Effector memory CD4-positive, alpha-beta T cell (primary cell): ENCODE data around the gene UBE2Z.
"Not testable (repeated sequence)": the region's sequence is repeated elsewhere in the genome, so short reads cannot be mapped to it uniquely, and the experiment has no call there.

Source experiments
- DNase-seq, 3 donors: peaks; one replicate each; pipeline ENCODE4 v3.0.0-alpha.2; 2020
- H3K27ac ChIP-seq: 2 replicates; pipeline ENCODE4 v1.7.0; 2013; ENCODE audit warnings: mild to moderate bottlenecking, low read length, moderate library complexity; ENCODE audit not compliant: insufficient read depth, poor library complexity, severe bottlenecking
- H3K27me3 ChIP-seq: replicated peaks from 2 replicates; pipeline ENCODE4 v1.7.0; 2013; ENCODE audit warnings: mild to moderate bottlenecking, low read length; ENCODE audit not compliant: insufficient read depth, control insufficient read depth, poor library complexity, severe bottlenecking
- H3K36me3 ChIP-seq: 2 replicates; pipeline ENCODE4 v1.7.0; 2013; ENCODE audit warnings: mild to moderate bottlenecking, low read length, moderate library complexity; ENCODE audit not compliant: control insufficient read depth, insufficient read depth
- H3K4me1 ChIP-seq: 2 replicates; pipeline ENCODE4 v1.7.0; 2013; ENCODE audit warnings: low read length, mild to moderate bottlenecking; ENCODE audit not compliant: control insufficient read depth, insufficient read depth, poor library complexity, severe bottlenecking
- H3K4me3 ChIP-seq: 2 replicates; pipeline ENCODE4 v1.7.0; 2013; ENCODE audit warnings: low read length, low read depth, mild to moderate bottlenecking; ENCODE audit not compliant: insufficient read depth, poor library complexity, severe bottlenecking
- H3K9me3 ChIP-seq: 2 replicates; pipeline ENCODE4 v1.7.0; 2013; ENCODE audit warnings: mild to moderate bottlenecking, low read length, moderate library complexity; ENCODE audit not compliant: control insufficient read depth
- total RNA-seq, 3 donors: gene quantifications; one replicate each; lab custom pipeline; 2026; lab: John Stamatoyannopoulos, UW

Gene UBE2Z
- 50.7 to 73.4 (median 51.0) reads per million in 3 donors for total RNA-seq

- no peaks in the 10 kb centered on the region for H3K9me3 ChIP-seq
- H3K27ac ChIP-seq = peak within 1 kb of the TSS; percentile 87
- peak; percentile 77 to 84 (median 80) for DNase-seq
- H3K4me3 ChIP-seq = peak within 1 kb of the TSS; percentile 76
- H3K4me1 ChIP-seq = peaks cover 28% of the 10 kb centered on the region
- peaks cover 22% of the 10 kb centered on the region for H3K36me3 ChIP-seq
- no peaks in the 10 kb centered on the region for H3K27me3 ChIP-seq
These were observed at the start of gene UBE2Z for GRCh38 chr17:48908047-48908843. Gene UBE2Z, plus strand, starts transcription at chr17:48908407. Its CDS starts 97 bp downstream, at chr17:48908504.

- Histone ChIP-seq H3K4me3 (no peak overlapping the region), H3K36me3 (peaks cover 45% of the 10 kb centered on the region), H3K9me3 (no peaks in the 10 kb centered on the region), H3K4me1 (no peaks in the 10 kb centered on the region), H3K27ac (no peak overlapping the region), H3K27me3 (no peaks in the 10 kb centered on the region)
- DNase-seq = no peak
These were observed 48.2 kb upstream of the UBE2Z start for GRCh38 chr17:48860034-48860433.

DNA sequence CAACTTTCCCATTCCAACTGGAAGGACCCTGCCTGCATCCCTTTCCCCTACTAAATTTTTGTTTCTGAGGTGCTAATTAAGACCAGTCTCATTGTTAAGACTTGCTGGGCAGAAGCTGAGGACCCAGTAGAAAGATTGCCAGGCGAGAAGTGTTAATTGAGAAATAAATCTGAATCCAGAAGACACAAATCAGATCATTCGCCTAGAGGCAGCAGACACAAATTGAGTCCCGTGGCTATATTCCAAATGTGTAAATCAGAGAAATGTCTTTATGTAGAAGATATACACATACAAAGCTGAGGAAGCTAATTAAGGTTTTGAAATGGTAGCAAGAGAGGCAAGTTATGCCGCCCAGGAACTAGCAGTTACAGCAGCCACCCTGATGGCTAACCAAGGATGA lies 47.8 kb upstream of the UBE2Z start:
- DNase-seq = no peak
- Histone ChIP-seq H3K27ac (no peak overlapping the region), H3K27me3 (no peaks in the 10 kb centered on the region), H3K9me3 (no peaks in the 10 kb centered on the region), H3K4me1 (no peaks in the 10 kb centered on the region), H3K4me3 (no peak overlapping the region), H3K36me3 (peaks cover 43% of the 10 kb centered on the region)

GRCh38 chr17:48868916-48869500 lies 39.2 kb upstream of the UBE2Z start:
- Histone ChIP-seq H3K27ac (no peak overlapping the region), H3K4me3 (no peak overlapping the region), H3K9me3 (no peaks in the 10 kb centered on the region), H3K27me3 (no peaks in the 10 kb centered on the region), H3K36me3 (peaks cover 14% of the 10 kb centered on the region), H3K4me1 (no peaks in the 10 kb centered on the region)
- no peak for DNase-seq

DNA sequence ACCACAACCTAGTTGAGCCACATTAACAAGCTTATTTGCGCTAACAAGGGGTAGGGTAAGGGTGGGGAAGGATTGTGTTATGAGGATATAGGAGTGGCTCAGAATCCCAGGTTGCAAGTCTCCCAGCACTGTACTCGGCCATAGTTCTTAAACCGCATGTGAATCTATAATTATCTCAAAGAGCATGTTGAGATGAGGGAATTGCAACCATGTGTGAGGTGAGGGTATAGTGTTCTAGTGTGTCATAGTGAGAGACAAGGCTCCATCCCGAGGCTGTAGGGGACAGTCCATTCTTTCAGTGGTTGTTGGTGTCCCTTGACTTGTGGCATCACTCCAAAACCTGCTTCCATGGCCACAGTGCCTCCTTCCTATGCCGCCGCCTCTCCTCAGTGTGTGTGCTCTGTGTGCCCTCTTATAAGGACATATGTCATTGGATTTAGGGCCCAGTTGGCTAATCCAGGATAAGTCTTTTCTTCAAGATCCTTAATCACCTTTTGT lies 38.3 kb upstream of the UBE2Z start:
- H3K36me3 ChIP-seq = peaks cover 6% of the 10 kb centered on the region
- H3K9me3 ChIP-seq = no peaks in the 10 kb centered on the region
- DNase-seq = no peak
- H3K4me1 ChIP-seq = no peaks in the 10 kb centered on the region
- no peak overlapping the region for H3K27ac ChIP-seq
- H3K27me3 ChIP-seq = no peaks in the 10 kb centered on the region
- H3K4me3 ChIP-seq = no peak overlapping the region

DNA sequence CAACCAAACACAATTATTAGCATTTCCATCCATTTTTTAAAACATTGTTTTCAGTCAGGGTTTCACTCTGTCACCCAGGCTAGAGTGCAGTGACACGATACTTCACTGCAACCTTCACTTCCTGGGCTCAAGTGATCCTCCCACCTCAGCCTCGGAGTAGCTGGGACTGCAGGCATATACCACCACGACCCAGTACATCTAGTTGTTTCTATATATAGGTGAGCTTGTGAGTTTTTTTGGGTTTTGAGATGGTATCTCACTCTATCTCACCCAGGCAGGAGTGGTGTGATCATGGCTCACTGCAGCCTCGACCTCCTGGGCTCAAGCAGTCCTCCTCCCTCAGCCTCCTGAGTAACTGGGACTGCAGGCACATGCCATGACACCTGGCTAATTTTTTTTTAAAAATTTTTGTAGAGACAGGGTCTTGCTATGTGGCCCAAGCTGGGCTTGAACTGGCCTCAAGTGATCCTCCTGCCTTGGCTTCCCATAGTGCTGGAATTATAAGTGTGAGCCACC lies 37.1 kb upstream of the UBE2Z start:
- Histone ChIP-seq H3K4me3 (no peak overlapping the region), H3K27me3 (no peaks in the 10 kb centered on the region), H3K27ac (no peak overlapping the region), H3K9me3 (no peaks in the 10 kb centered on the region), H3K36me3 (no peaks in the 10 kb centered on the region), H3K4me1 (no peaks in the 10 kb centered on the region)
- no peak for DNase-seq

- Histone ChIP-seq H3K27me3 (no peaks in the 10 kb centered on the region), H3K4me3 (no peak overlapping the region), H3K27ac (no peak overlapping the region), H3K4me1 (no peaks in the 10 kb centered on the region), H3K36me3 (no peaks in the 10 kb centered on the region), H3K9me3 (no peaks in the 10 kb centered on the region)
- DNase-seq = no peak
These were observed 36.5 kb upstream of the UBE2Z start for GRCh38 chr17:48871551-48872351.

DNA sequence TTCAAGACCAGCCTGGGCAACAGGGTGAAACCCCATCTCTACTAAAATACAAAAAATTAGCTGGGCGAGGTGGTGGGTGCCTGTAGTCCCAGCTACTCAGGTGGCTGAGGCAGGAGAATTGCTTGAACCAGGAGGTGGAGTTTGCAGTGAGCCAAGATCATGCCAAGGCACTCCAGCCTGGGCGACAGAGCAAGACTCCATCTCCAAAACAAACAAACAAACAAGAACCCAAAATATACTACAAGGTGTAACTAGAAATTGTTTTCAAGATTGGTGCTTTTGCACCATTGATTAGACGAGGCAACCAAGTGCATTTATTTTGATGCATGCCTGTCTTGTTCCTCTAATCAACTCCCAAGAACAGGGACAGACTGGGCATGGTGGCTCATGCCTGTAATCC lies 35.8 kb upstream of the UBE2Z start:
- H3K9me3 ChIP-seq, H3K27ac ChIP-seq, H3K4me1 ChIP-seq, H3K27me3 ChIP-seq, H3K4me3 ChIP-seq, H3K36me3 ChIP-seq, DNase-seq: not testable (repeated sequence)

DNA sequence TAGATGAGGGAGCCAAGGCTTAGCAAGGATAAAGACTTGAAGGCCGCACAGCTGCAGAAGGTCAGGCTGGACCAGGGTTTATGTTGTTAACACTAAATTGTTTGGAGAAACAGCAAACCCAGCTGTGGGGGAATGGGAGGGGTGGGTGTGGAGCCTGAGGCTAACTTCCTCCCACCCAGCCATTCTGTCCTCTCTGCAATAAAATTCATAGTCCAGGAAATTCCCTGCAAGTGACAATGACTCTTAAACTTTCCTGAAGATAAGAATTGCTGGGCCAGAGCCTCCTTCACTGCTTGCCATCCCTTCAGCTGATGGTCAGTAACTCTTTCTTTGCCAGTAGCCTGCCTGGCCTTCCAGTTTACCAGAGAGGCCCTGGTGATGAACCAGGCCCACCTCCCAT lies 35.0 kb upstream of the UBE2Z start:
- Histone ChIP-seq H3K36me3 (no peaks in the 10 kb centered on the region), H3K27me3 (no peaks in the 10 kb centered on the region), H3K4me3 (no peak overlapping the region), H3K9me3 (no peaks in the 10 kb centered on the region), H3K27ac (no peak overlapping the region), H3K4me1 (no peaks in the 10 kb centered on the region)
- no peak for DNase-seq
